HG02981 (cell line): ENCODE measurements around the gene OR13C9.
"Not testable (repeated sequence)": the region's sequence is repeated elsewhere in the genome, so short reads cannot be mapped to it uniquely, and the experiment has no call there.

Experiments used
- ATAC-seq: cut with Tn5 transposase; IDR thresholded peaks from one replicate; pipeline ENCODE4 v1.9.1; 2021; ENCODE audit warnings: mild to moderate bottlenecking, moderate library complexity; ENCODE audit not compliant: unreplicated experiment

The OR13C9 gene, protein sequence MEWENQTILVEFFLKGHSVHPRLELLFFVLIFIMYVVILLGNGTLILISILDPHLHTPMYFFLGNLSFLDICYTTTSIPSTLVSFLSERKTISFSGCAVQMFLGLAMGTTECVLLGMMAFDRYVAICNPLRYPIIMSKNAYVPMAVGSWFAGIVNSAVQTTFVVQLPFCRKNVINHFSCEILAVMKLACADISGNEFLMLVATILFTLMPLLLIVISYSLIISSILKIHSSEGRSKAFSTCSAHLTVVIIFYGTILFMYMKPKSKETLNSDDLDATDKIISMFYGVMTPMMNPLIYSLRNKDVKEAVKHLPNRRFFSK

DNA sequence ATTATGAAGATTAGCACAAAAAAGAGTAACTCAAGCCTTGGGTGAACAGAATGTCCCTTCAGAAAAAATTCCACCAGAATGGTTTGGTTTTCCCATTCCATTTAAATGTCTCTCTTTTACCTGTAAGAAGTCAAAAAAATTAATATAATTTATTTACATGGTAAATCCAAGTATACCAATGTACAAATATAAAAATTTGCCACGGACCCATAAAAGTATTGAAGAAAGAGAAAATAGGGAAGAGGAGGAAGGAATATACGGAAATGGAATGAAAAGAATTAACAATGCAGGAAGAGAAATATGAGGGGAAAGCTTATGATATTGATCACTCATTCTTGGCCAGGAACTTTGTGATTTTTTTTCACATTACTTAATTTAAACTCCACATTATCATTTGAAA, at the start of gene OR13C9:
Gene OR13C9 (minus strand): TSS at position 101 of the 400 bp plus-strand sequence. CDS start 0 bp downstream, at position 101.
- no peak for ATAC-seq

DNA sequence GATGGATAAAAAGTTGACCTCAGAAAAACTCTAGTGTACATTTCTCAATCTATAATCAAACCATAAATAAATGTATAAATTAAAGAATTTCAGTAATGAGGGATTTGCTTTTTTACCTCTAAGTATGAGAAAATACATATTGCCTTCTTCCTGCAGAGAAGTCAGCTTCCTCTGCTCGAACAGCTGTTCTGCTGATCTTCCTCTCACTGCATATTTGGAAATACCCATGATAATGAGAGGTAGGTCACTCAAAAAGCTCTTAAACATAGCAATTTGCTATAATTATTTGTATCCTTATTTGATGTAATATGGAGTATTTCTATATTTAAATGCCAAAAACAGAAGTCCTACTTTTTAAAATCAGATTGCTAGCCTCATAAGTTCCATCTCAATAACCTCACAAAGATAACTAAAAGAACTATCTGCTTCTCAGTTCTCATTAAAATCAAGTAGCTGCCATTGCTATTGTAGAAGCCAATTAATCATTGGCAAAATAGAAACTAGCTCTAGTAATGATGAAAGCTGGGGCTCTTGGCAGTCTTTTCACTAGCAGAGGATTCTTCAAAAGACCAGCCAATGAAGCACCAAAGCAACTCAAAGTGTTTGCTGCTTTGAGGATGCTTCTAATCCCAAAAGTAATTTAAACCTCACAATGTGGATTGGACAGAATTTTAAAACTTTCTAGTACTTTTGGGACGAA, 40.6 kb upstream of the OR13C9 start:
- no peak for ATAC-seq

DNA sequence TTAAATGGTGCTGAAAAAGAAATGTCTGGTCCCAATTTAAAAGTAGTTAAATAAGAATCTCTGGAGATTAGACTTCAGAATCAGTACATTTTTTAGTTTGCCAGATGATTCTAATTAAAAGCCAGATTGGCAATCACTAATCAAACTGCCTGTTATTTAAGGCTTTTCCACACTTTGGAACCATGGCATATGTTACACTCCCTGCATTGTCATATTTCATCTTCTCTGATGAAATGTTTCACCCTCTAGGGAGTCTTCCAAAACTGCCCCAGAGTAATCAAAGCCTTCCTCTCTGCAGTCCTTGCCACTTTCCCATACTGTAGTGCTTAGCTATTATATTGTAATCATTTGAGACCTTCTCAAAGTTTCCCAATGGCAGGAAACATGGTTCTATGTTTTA, 17.5 kb upstream of the OR13C9 start:
- ATAC-seq = no peak

DNA sequence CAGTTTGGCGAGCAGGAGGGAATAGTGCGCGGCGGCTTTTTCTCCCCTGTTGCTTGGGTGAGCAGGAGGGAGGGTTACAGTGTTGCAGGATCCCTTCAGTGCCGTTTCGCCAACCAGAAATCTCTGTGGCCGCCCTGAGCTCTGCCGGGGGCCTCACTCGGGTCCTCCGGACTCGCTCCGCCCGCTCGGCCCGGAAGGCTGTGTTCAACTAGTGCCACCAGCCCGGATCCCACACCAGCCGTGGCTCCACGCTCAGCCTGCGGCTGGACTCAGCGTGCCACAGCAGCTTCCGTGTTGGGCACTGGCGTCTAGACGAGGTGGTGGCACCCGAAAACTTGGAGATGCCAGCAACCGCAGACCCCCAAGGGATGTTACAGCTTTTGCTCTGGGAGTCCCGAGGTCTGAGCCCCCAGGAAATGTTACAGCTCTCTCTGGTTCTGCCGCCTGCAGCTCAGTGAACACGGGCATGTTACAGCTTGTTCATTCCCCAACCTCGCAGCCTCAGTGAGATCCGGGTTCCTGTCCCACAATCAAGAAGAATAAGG, 16.0 kb upstream of the OR13C9 start:
- no peak for ATAC-seq

DNA sequence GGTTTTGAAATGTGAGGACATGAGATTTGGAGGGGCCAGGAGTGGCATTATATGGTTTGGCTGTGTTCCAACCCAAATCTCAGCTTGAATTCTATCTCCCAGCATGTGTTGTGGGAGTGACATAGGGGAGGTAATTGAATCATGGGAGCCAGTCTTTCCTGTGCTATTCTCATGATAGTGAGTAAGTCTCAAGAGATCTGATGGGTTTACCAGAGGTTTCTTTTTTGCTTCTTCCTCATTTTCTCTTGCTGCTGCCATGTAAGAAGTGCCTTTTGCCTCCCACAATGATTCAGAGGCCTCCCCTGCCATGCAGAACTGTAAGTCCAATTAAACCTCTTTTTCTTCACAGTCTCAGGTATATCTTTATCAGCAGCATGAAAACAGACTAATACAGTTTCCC, 8.0 kb upstream of the OR13C9 start:
- not testable (repeated sequence) for ATAC-seq

DNA sequence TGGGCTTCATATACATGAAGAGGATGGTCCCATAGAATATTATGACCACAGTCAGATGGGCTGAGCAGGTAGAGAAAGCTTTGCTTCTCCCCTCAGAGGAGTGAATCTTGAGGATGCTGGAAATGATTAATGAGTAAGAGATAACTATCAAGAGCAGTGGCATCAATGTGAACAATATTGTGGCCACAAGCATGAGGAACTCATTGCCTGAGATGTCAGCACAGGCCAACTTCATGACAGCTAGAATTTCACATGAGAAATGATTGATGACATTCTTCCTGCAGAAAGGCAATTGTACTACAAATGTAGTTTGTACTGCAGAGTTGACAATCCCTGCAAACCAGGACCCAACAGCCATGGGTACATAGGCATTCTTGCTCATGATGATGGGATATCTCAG, 586 bp downstream of the OR13C9 start:
- ATAC-seq = no peak

DNA sequence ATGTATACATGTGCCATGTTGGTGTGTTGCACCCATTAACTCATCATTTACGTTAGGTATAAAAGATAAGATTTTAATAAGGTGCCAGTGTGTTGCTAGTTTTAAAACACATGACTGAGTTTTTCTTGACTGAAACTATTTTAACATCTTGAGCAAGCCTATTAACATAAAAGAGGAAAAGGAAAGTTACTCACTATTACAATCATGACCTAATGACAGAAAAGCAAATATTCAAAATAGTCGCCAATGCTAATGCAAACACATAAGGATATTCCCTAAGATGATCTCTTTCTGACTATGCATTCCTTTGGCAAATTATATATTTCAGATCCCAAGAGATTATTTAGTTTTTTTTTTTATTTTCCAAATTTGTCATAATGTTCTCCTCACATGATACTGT, 6.8 kb downstream of the OR13C9 start:
- ATAC-seq = no peak

DNA sequence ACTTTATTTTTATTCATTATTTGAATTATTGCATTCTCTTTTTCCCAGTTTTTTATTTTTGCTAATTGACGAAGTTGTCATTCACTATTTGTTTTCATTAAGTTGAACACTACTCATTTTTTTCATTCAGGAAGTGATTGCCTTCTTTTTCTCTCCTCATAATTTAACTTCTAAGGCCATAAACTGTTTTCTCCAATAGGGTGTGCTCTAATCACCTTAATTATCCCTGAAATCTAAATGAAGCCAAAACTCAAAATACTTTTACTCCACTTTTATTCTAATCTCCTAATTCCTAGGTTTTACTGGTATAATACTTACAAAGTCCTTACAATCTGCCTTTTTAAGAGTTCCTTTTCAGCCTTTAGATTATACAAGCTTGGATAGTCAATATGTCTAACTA, 9.7 kb downstream of the OR13C9 start:
- ATAC-seq = no peak

DNA sequence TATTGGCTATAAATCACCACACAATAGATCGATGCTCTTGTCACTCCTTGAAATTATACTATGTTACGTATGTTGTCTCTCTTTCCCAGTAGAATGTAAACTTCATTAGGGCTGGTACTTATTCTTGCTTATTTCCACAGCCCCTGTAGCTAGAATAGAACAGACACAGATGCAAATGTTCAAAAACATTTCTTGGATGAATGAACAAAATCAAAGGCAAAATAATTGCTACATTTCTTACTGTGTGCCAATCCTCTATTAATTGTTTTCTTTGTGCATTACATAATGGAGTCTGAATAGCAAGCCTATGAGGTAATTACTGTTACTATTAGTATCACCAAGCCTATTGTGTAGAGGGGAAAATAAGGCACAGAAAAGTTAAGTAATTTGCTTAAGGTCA, 11.9 kb downstream of the OR13C9 start:
- no peak for ATAC-seq

DNA sequence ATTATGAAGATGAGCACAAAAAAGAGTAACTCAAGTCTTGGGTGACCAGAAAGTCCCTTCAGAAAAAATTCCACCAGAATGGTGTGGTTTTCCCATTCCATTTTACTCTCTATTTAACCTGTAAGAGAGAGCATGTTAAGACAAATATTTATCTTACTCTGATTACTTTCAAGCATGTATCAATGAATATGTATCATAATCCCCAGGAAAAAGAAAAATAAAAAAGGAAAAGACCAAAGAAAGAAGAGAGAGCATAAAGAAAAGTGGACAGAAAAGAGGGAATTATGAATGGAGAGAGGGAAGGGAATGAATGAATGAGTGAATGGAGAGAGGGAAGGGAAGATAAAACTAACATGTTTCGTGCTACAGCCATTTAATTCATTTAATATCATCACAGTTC, 12.5 kb downstream of the OR13C9 start, which contains the start of gene OR13C2:
Gene OR13C2 (minus strand): TSS at position 101 of the 400 bp plus-strand sequence. CDS start 0 bp downstream, at position 101.
- not testable (repeated sequence) for ATAC-seq

DNA sequence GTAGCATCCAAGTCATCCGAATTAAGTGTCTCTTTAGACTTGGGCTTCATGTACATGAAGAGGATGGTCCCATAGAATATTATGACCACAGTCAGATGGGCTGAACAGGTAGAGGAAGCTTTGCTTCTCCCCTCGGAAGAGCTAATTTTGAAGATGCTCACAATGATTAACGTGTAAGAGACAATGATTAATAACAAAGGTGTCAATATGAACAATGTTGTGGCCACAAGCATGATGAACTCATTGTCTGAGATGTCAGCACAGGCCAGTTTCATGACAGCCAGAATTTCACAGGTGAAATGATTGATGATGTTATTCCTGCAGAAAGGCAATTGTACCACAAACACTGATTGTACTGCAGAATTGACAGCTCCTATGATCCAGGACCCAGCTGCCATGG, 13.2 kb downstream of the OR13C9 start:
- peak; percentile 72 for ATAC-seq

DNA sequence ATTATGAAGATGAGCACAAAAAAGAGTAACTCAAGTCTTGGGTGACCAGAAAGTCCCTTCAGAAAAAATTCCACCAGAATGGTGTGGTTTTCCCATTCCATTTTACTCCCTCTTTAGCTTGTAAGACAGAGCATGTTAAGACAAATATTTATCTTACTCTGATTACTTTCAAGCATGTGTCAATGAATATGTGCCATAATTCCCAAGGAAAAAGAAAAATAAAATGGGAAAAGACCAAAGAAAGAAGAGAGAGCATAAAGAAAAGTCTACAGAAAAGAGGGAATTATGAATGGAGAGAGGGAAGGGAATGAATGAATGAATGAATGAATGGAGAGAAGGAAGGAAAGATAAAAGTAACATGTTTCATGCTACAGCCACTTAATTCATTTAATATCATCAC, 18.7 kb downstream of the OR13C9 start, which contains the start of gene OR13C5:
Gene OR13C5 (minus strand): TSS at position 101 of the 400 bp plus-strand sequence. CDS start 0 bp downstream, at position 101.
- ATAC-seq = not testable (repeated sequence)

DNA sequence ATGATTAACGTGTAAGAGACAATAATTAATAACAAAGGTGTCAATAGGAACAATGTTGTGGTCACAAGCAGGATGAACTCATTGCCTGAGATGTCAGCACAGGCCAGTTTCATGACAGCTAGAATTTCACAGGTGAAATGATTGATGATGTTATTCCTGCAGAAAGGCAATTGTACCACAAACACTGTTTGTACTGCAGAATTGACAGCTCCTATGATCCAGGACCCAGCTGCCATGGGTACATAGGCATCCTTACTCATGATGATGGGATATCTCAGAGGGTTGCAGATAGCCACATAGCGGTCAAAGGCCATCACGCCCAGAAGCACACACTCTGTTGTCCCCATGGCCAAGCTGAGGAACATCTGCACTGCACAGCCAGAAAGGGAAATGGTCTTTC, 19.3 kb downstream of the OR13C9 start:
- not testable (repeated sequence) for ATAC-seq

DNA sequence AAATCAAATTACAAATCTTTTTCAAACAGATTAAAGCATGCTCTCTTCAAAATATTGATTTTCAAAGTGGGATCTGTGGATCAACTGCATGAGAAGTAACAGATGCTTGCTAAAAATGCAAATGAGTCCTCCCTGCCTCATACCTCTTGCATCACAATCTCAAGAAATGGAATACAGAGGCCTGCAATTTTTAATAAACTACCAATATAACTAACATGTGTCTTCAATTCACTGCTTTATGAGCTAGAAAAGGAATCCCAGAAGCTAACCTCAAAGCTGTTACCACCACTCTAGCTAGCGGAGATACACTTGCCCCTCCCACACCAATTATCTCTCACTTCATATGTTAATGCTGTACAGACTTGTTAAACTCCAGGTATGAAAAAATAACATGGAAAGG, 28.4 kb downstream of the OR13C9 start:
- no peak for ATAC-seq

DNA sequence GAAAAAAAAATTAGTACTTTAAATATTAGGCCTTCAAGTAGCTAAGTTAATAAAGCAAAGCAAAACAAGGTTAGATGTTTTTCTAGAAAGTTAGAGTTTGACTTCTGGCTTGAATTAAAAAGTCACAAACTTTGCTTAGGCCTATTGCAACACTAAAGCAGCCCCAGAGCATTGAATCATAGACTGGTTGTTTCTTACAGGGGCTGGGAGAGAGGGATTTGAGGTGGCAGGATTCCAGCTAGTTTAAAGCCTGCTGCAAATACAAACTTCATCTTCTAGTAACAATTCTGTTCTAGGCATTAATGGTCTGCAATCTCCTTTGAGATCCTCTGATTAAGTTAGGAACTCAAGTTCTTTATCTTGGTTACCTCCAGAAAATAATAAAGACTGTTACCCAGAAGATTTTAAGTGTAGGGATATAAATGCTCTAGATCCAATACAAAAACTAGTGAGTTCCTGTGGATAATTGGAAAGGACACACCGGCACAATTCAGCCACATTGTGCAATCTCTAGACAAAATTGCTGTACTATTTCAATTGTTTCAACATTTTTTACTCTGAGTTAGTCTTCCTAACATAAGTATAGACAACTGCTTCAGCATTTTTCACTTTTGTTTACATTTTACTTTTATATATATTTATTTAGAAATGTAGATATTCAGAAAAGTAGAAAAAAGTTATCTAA, 31.4 kb downstream of the OR13C9 start:
- ATAC-seq = no peak

DNA sequence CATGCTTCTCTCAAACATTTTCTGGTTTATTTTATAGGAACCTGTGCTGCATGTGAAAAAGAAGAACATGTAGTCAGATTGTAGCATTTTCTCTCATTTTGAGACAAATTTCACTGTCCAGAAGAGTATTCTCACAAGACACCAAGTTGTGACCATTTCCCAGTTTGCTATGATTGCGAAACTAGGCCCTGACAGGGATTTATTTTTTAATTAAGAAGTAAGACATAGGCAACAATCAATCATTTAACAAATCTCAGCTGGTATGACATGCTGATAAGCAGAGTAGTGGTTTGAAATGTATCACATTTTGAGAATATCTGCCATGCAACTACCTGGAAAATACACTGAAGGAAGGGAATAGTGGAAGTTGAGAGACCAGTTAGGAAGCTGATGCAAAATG, 37.4 kb downstream of the OR13C9 start:
- ATAC-seq = no peak

DNA sequence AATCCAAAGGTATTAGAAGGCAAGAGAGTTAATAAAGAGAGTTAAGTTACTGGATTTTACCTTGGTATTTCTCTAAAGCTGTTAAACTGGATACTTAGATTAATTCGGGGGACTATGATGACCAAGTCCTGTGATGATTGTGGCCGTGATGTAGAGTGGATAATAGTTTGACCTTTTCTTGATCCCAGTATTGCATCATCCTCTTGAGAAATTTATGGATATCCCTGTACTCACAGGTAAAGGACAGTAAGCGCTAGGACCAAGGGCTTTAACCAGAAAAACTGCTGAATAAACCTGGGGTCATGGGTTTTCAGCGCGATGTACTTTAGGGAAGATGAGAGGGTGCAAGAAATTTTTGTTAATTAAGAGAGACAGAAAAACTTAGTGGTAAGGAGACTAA, 40.7 kb downstream of the OR13C9 start:
- ATAC-seq = no peak

DNA sequence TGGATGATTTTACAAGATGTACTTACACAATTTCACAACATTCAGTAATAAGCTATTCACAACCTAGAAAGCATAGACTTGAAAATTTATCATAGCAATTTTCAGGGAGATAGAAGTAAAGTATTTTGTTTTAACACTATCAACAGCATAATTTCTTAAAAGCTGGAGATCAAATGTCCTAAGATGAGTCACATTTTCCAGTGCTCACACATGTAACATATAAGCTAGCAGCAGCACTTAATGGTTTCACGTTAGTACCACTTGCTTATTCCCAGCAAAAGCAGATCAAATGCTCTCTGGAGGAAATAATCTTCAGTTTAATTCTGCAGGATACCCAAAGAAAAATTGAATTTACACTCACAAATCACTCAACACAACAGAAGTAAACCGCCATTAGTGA, 42.5 kb downstream of the OR13C9 start:
- ATAC-seq = no peak

DNA sequence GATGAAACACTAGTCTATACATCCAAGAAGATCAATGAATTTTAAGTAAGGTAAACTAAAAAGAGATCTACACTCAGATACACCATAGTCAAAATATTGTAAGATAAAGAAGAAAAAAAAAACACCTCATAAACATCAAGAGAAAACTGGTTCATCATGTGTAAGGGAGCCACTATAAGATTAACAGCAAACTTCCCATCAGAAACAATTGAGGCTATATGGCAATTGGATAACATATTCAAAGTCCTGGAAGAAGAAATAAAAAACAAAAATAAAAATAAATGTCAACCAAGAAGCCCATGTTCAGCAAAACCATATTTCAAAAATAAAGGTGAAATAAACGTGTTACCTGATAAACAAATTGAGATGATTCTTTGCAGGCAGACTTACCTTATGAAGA, 45.4 kb downstream of the OR13C9 start:
- ATAC-seq = no peak

DNA sequence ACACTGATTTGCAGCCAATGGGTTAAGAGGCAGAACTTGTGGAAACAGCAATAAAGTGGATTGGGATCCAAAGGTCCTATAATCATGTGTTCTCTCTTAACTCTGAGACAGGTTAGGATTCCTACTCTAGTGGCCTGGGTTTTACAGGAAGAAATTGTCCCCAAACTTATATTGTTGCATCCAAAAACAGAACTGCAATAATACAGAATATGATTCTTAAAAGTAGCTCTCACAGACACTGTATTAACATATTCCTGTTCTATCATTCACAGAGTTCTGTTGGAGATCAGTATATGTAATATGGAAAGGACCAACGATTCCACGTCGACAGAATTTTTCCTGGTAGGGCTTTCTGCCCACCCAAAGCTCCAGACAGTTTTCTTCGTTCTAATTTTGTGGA, 49.1 kb downstream of the OR13C9 start, which contains the start of gene OR13C8:
Gene OR13C8 (plus strand): TSS at position 301 of the 400 bp plus-strand sequence. CDS start 0 bp downstream, at position 301.
- no peak for ATAC-seq
